ENCODE data around the gene CHCHD3.
A peak's percentile ranks its signal among the peaks of the same experiment; 100 is the strongest.

Gene CHCHD3

DNA sequence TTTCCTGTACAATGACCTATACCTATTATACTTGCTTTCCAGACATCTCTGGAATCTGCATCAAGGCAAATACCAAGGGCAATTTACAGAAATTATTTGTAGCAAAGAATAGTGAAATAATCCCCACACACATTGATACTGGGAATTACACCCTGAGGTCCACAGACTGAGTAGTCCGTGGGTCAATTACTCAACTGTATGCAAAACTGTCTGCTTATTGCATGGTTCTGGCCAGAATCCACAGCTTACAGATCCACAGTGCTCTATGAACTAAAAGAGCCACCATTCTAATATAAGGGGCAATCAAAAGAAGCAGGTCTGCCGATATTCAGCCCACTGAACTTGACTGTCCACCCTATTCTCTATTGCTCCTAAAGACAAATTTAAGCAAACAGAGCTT, 5.7 kb downstream of the CHCHD3 start:
- DNase-seq = no peak

DNA sequence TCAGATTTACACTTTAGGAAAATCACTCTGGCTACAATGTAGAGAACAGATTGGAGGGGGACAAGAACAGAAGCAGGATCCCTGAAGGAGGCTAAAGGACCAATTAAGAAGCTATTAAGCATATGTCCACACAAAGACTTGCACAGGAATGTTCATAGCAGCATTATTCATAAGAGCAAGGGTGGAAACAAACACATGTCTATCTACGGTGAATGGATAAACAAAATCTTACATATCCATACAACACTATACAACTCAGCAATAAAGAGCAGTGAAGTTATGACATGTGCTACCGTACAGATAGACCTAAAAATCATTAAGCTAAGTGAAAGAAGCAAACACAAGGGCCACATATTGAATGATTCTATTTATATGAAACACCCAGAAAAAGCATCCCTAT, 10.4 kb downstream of the CHCHD3 start:
- DNase-seq = no peak

DNA sequence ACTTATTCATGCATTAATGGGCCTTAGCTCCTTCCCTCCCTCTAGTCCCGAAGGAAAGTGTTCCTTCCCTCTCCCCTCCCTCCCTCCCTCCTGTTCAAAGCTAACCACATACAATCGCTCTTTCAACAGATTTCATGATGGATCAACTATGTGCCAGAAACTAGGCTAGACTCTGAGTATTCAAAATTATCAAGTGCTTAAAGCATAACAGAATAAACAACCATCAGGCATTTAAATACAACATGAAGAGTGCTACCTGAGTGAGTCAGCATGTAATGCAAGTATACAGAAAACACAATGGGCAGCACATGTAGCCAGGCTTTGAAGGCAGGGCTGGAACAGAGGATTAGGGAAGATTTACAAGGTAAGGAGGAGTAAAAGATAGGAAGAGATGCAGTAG, 11.3 kb downstream of the CHCHD3 start:
- DNase-seq = no peak

DNA sequence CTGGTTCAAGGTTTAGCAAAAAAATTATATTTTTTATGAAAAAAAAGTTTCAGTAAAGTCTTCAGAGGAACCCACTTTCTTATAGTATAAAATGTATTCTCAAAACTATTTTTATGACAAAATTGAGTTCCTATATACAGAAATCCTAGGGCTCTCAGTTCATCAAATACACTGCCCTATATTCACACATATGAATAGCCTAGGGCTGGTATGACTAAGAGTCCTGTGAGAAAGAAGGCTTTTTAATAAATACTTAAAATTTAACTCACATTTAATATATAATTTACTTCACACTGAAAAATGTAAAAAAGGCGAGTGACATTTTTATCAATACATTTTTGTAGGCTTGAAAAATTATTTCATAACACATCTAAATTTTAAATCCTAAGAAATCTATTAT, 16.6 kb downstream of the CHCHD3 start:
- DNase-seq = no peak

DNA sequence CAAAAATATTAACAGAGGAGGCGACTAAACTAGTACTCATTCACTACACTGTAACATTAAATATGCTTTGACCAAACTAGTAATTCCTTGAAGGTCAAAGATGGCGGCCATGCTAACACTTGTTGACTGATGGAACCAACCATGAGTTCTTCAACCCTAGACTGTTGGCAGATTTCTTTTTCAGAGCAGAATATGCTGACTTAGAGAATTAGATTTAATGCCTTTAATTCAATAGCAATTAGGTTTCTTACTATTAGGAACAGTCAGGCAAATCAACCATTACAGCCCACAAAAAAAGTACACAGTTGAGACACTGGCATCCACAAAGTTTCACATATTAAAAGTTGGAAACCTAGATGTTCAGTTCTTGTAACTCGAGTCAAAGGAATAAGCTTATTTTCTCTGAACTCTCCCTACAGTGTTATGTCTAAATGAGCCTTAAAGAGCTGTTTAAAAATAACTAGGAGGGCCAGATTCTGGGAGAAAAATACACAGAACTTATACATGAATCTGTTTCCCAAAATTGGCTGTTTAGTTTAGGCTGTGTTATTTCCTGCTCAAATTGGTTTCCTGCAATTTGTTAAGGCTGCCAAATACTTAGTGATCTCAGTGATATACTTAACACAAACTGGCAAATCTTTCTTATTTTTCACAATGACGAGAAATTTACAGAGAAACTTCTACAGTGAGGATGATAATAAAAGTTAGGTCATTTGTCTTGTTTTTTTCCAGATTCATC, 17.6 kb downstream of the CHCHD3 start:
- no peak for DNase-seq

DNA sequence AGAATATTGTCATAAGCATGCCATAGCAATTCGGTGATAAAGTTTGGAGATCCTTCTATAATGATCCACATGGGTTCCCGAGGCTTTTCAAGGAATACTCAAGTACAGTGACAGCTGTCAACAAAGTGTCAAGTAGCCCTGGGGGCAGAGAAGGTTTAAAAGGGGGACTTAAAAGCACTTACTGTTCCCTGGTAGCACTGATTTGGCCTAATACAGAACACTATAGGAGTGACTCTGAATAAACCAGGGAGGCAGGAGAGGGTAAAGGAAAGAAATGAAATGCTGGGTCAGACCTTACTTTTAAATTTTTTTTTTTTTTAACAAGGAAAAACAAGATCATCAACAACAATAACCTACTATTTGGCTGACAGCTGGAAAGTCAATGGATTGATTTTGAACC, 20.1 kb downstream of the CHCHD3 start:
- DNase-seq = no peak

DNA sequence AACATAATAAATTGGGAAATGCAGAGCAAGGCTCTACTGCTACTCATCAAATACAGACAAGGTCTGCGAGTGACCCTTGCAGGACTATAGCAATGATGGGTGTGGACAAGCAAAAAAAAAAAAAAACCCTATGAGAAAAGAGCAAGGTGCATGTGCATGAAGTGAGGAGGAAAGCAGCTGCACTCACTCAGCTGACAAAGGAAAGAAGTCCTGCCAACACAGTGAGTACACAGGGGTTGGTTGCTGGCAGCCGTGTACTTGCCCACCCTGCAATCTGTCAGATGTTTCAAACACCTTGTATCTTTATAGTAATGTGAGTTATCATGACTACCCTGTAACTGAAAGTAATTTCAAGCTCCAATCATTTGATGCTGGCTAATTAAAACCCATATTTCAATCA, 20.5 kb downstream of the CHCHD3 start:
- no peak for DNase-seq

DNA sequence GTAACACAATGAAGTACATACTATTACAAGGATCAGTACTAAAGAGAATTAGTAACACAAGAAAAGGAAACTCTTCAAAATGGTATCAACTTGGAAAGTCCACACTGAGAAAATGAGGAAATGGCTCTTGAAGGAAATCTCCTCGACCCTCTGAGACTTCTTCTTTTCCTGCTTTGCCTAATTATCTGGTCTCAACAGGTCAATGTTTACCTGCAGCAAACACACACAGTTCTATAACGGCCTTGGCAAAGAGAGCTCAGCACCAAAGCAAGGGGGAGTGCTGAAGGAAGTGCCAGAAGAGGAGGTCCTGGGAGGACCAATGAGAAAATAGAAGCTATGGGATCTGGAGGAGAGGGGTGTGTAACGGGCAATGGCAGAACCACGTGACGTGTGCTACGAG, 21.9 kb downstream of the CHCHD3 start:
- peak; percentile 72 for DNase-seq

DNA sequence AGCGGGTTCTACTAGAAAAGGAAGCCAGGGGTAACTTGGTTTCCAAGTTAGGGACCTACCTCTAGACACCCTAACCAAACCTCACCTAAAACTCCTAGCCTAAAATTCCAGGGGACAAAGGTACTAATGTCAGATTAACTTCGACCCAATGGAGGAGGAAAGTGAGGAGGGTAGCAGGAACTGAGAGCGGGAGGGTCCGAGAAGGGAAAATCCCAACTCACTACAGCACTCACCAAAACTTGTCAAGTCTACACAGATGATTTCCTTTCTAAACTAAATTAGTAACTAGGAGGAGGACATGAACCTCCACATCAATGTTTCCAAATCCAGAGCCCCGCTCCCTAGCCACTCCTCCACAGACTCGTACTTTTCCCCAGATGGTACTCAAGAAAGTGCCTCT, 22.6 kb downstream of the CHCHD3 start:
- no peak for DNase-seq

DNA sequence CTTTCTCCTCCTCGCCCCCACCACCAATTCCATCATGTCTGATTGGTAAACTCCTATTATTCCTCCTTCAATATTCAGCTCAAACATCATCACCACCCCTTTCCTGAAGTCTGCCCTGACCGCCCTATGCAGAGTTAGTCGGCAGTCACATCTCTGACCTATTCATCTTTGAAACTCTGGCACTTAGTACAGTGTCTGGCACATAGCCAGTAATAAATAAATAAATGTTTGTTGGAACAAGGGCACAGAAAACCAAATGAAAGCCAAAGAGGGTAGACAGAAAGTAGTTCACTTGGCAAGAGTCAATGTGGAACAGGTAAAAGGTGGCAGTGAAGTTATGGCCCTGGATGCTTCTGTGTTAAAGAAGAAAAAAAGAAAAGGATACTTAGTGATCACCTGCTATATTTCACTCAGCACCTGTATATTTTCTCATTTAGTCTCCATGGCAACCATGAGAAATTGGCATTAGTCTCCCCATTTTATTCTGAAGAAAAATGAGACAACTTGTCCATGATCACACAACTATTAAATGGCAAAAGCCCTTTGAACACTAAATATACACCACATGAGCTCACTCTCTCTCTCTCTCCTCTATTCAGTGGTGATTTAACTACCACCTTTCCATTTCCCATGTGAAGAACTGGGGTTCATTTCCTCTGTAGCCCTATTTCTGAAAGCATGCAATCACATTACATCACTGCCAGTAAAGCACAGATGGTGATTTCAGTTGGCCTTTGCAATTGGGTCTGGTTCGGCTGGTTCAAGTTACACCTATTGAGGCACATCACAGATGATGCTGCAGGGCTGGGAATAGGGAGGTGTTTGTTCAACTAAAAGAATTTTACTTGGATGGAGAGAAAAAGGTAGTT, 25.3 kb downstream of the CHCHD3 start:
- DNase-seq = no peak

DNA sequence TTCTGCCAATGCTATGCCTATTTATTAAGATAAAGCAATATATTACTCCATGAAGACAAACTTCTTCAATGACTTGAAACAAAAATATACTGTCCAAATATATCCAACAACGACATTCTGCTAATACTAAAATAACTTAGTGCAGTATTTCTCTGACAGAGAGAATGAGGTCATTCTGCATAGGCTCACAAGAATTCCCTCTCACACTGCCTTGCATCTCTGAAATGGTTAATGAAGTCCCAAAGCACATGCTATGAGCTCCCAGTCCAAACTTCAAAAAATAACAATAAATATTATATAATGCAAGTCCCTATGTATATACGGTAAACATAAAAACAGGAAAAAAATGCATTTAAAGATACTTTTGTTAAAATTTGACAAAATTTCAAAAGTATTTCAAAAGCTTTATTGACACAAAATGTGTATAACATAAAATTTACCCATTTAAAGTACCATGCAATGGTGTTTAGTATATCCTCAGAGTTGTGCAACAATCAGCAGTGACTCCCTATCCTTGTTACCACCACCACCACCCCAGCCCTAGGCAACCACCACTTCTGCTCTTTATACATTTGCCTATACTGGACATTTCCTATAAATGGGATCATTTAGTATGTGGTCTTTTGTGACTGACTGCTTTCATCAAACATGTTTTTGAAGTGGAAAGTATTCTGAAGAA, 27.6 kb downstream of the CHCHD3 start:
- peak; percentile 58 for DNase-seq

DNA sequence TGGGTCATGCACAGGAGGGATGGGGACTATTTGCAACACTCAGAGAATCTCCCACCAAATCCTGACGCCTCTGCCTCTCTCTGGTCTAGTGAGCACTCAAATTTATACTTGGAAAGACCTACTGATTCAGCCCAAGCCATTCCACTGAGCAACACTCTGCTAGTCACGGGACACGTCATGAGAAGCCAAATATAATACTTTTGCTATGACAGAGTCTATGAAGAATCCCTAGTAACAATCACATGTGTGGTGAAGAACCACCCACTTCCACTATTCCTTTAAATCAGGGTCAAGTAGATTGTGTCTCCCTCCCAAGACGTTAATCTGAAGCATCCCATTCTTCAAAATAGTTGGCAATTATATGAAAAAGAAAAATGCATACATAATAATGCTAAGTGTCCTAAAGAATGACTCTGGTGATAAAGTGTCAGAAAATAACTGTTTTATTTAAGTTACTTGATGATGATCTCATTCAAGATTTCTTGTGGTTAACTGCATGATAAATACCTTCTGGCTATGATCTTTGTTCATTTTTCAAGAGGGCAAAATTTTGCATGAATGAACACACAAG, 28.5 kb downstream of the CHCHD3 start:
- peak; percentile 51 for DNase-seq

DNA sequence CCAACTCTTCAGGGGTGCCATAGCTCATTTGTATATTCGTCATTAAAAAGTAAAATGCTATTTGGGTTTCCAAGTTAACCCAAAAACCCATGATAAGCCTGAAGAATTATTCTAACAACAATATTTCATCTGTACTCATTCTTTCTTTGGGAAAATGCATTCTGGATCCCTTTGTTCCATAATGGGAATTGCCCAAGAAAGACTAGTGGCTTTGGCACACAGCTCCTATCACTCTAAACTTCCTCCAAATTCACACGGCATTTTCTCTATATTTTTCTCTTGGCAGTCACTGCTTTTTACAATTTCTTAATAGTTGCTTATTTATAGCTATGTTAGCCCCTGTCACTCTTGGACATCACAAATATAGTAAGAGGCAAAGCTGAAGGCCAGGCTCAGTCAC, 29.1 kb downstream of the CHCHD3 start:
- DNase-seq = no peak

DNA sequence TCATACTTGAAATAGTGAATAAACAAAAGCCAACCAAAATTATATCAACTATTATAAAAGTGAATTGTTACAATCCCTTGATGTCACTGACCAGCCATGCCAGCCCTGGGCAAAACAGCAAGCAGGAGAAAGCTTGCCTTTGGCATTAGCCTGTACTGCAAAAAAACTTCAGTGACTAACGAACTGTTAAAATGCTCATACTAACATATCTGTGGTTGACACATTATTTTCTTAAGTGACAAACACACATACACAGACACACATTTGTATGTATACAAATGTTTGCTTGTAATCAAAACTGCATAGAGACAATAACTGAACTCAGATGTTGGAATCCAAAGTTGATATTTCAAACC, 29.5 kb downstream of the CHCHD3 start:
- no peak for DNase-seq

DNA sequence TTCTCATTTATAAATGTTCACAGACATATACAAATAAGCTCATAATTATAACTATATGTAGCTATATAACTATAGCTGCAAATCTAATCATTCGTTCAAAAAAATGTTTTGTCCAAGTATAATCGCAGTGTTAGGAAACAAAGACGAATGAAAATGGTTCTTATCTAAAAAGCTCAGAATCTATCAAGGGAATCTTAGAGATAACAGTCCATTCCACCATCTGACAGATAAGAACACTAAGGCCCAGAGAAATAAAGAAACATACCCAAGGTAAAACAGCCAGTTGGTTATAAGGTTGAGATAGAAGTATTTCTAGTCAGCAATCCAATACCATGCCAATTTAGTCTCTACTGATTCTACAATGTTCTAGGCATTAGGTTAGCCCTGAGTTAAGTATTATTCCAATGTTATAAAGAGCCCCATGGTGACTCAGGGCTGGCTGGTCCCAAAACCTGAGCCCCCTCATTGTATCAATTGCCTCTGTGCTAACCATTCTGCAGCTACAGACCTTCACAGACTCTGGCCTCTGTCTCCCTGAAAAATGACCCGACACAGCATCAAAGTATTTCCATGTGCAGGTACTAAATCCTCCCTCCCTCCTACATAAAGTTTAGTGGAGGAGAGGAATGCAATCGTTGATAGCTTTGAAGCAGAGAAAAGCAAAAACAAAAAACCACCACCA, 30.0 kb downstream of the CHCHD3 start:
- DNase-seq = no peak

DNA sequence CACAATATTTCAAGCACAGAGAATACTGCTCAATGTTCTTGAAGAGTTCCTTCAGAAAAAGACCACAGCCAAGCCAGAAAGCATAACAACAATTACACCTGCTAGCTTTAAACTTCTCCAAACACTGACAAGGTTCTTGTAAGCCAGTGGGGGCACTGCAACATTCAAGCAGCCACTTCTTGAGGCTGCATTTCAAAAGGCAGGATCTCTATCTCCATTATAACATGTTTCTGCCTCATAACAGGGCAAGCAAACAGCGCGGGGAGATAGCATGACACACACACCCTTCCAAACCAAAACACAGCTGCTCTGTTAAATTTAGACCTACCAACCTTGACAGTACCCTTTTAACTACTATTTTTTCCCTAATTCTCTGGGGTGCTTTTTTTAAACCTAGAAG, 30.8 kb downstream of the CHCHD3 start:
- no peak for DNase-seq

DNA sequence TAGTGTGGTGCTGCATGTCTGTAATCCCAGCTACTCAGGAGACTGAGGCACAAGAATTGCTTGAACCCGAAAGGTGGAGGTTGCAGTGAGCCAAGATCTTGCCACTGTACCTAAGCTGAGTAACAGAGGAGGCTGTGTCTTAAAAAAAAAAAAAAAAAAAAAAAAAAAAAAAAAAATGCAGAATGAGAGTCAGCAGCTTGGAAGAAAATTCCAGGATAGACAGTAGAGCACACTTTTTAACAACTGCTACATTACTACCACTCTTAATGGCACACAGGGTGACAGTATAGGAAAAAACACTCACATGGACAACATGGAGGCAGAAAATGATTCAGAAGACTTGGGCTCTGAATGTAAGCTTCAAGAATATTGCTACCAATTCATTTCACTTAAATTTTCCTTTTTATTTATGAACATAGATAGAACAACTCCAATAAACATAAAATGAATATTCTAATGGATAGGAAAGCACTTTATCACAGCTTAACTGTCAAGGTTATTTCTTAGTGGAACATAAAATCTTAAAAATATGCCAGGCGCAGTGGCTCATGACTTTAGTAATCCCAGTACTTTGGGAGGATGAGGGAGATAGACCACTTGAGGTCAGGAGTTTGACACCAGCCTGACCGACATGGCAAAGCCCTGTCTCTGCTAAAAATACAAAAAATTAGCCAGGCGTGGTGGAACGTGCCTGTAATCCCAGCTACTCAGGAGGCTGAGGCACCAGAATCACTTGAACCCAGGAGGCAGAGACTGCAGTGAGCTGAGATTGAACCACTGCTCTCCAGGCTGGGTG, 31.5 kb downstream of the CHCHD3 start:
- DNase-seq = no peak

DNA sequence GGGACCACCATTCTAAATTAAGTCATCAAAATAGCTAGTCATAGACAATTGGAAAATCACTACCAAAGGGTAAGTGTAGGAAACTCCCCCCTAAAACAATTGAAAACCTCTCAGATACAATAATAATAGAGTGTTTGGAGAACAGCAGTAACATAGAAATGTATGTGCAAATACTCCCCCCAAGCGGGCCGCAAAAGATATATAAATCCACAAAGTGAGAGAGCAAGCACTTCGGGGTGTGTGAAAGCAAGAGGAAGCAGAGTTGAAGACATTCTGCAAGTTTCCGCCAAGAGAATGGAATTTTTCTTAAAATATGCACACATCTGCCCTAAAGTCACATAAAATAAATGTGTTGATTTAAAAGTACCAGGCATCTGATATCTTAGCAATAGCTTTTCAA, 33.3 kb downstream of the CHCHD3 start:
- DNase-seq = no peak

DNA sequence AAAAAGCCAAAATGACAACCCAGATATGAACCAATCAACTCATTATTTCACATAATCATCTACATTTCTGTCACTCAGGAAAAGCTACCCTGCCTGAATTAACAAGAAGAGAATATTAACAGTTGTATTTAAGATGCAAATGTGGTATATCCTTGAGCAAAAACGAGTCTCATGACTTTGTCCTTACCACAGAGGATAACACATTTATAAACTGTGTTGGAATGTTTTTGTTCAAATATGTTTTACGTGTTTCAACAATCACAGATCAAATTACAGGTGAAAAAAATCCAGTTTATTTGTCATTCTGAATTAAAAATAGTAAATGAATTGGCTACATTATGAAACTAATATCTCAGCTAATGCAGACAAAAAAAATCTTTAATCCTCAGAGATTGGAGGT, 34.6 kb downstream of the CHCHD3 start:
- no peak for DNase-seq

DNA sequence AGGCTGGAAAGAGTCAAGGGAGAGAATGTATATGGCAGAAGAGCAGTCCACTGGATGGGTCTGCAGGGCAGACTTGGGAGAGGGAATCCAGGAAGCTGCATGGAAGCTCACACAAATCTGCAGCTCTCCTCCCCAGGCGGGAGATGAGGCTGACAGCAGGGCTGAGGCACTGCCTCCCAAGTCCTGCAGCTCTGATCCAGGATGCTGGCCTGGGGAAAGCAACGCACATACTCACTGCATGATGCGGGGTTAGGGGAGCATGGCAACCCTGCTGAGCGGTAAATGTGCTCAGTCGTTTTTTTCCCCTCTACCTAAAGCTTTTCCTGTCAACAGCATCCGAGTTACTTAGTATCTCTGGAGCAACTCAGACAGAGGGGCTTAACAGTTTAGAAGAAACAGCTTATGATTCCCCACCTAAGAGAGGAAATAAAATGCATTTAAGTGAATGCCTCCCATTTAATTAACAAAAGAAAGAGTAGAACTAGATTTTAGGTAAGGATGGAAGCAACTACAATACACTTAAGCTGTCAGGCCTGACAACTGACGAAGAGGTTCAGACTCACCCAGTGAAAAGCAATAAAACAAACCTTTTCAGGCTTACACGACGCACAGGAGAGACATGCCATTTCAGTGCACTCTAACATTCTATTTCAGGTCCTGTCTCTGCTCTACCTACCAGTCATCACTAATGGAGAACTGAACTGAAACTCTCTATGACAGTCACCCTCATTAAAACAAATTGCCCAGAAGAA, 37.0 kb downstream of the CHCHD3 start:
- no peak for DNase-seq

DNA sequence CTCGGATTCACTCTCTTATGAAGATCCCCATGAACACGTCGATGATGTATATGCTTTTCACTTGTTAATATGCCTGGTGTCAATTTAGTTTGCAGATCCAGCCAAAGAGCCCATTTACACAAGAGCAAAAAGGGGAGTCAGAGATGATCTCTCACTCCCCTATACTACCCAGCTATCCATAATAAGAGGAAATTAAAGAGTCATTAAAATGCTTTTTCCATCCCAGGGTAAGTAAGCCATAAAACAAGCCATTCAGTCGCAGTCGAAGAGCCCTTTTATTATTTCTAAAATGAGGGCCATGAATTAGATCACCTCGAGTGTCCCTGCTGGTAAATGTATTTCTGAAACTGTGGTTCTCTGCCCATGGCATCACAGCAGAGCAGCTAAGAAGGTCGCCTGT, 41.2 kb downstream of the CHCHD3 start:
- no peak for DNase-seq

Measured in suppressor macrophage treated with lipopolysaccharide for 4 hours (primary cell).